Vagina (tissue), 2 donors: Measurements from ENCODE around the gene RARS1.

Experiments
- POLR2A ChIP-seq, 2 donors: fragments of 450-650 bp; IDR thresholded peaks; one replicate each; pipeline ENCODE4 v1.6.1; 2017; ENCODE audit warnings: antibody characterized with exemption in 2 of 2, mild to moderate bottlenecking in 2 of 2, moderate library complexity in 2 of 2
- POLR2AphosphoS5 ChIP-seq, 2 donors: sonication (generic); formaldehyde crosslinking; IDR thresholded peaks; one replicate each; pipeline ENCODE4 v1.9.0; 2017; ENCODE audit warnings: antibody characterized with exemption in 2 of 2, mild to moderate bottlenecking in 2 of 2, low read depth in 1 of 2; ENCODE audit not compliant: insufficient read depth in 1 of 2
- TF ChIP-seq, protein P1 (sequence below), 3 experiments: fragments of 450-650 bp in 2 of 3; fragments of 200-600 bp in 1 of 3; sonication (generic) in 1 of 3; IDR thresholded peaks; one replicate each; pipeline ENCODE4 v1.5.1; 2017 to 2019; ENCODE audit warnings: antibody characterized with exemption in 3 of 3, mild to moderate bottlenecking in 2 of 3, moderate library complexity in 2 of 3

DNA sequence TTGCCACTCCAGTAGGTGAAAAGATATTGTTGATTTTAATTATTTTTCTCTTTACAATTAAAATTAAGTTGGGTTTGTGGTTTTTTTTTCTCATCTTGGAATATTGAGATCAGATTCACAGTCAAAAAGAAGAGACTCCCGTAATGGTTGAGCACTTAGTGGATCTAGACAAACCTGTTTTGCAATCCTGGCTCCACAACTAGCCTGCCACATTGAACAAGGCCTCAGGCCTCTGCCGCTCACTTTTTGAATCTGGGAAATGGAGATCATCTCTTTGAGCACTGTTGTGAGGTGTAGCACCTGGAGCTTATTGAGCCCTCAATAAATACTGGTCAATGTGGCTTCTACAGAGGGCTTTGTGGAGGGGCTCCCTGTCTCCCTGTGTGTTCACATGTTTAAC is 37.1 kb upstream of the RARS1 start:
- TF ChIP-seq, protein P1, sequence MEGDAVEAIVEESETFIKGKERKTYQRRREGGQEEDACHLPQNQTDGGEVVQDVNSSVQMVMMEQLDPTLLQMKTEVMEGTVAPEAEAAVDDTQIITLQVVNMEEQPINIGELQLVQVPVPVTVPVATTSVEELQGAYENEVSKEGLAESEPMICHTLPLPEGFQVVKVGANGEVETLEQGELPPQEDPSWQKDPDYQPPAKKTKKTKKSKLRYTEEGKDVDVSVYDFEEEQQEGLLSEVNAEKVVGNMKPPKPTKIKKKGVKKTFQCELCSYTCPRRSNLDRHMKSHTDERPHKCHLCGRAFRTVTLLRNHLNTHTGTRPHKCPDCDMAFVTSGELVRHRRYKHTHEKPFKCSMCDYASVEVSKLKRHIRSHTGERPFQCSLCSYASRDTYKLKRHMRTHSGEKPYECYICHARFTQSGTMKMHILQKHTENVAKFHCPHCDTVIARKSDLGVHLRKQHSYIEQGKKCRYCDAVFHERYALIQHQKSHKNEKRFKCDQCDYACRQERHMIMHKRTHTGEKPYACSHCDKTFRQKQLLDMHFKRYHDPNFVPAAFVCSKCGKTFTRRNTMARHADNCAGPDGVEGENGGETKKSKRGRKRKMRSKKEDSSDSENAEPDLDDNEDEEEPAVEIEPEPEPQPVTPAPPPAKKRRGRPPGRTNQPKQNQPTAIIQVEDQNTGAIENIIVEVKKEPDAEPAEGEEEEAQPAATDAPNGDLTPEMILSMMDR (IDR thresholded peaks at IDR 0.05), result no peak
- TF ChIP-seq POLR2A (IDR thresholded peaks at IDR 0.05) (no peak), POLR2AphosphoS5 (IDR thresholded peaks at IDR 0.05; ENCODE audit: insufficient read depth in 1 of 2, low read depth in 1 of 2) (no peak)
